H9 (cell line): ENCODE data around the gene TMEM163. TPM values are rescaled to one million over a fixed set of nuclear protein-coding genes. Genes with fewer than 3 reads are reported as not detected.

Source experiments
- DNase-seq: peaks from one replicate; pipeline ENCODE4 v3.0.0-alpha.2; 2017
- H2AFZ ChIP-seq: one replicate; pipeline ENCODE4 v1.6.1; 2013; ENCODE audit warnings: mild to moderate bottlenecking, low read length, control low read depth, moderate library complexity
- H2AK5ac ChIP-seq: 2 replicates; pipeline ENCODE4 v1.6.1; 2013; ENCODE audit warnings: low read length, control low read depth, mixed read lengths; ENCODE audit not compliant: insufficient read length
- H2BK120ac ChIP-seq: one replicate; pipeline ENCODE4 v1.6.1; 2013; ENCODE audit warnings: low read depth, mild to moderate bottlenecking, low read length, control low read depth, inconsistent platforms; ENCODE audit not compliant: poor library complexity, severe bottlenecking
- H2BK12ac ChIP-seq: 2 replicates; pipeline ENCODE4 v1.6.1; 2013; ENCODE audit warnings: low read length, control low read depth, mixed read lengths, low read depth; ENCODE audit not compliant: insufficient read length
- H2BK15ac ChIP-seq: 2 replicates; pipeline ENCODE4 v1.6.1; 2013; ENCODE audit warnings: low read depth, low read length, control low read depth
- H2BK20ac ChIP-seq: one replicate; pipeline ENCODE4 v1.6.1; 2013; ENCODE audit warnings: low read depth, mild to moderate bottlenecking, low read length, control low read depth, inconsistent platforms; ENCODE audit not compliant: poor library complexity, severe bottlenecking
- H2BK5ac ChIP-seq: 2 replicates; pipeline ENCODE4 v1.6.1; 2013; ENCODE audit warnings: low read length, control low read depth, mixed read lengths; ENCODE audit not compliant: insufficient read length
- H3K14ac ChIP-seq: 2 replicates; pipeline ENCODE4 v1.6.1; 2013; ENCODE audit warnings: low read length, control low read depth; ENCODE audit not compliant: insufficient read depth
- H3K18ac ChIP-seq: 2 replicates; pipeline ENCODE4 v1.6.1; 2013; ENCODE audit warnings: low read depth, mild to moderate bottlenecking, mixed read lengths, low read length, control low read depth; ENCODE audit not compliant: insufficient read length
- H3K23ac ChIP-seq: 2 replicates; pipeline ENCODE4 v1.6.1; 2013; ENCODE audit warnings: low read length, control low read depth, mixed read lengths, low read depth; ENCODE audit not compliant: insufficient read length
- H3K23me2 ChIP-seq: 2 replicates; pipeline ENCODE4 v1.6.1; 2013; ENCODE audit warnings: low read depth, mild to moderate bottlenecking, mixed read lengths, low read length, control low read depth; ENCODE audit not compliant: insufficient read length, poor library complexity, severe bottlenecking
- H3K27ac ChIP-seq: 2 replicates; pipeline ENCODE4 v1.5.1; 2013; ENCODE audit warnings: low read length, control low read depth, mixed read lengths, low read depth; ENCODE audit not compliant: insufficient read length
- H3K27me3 ChIP-seq: 2 replicates; pipeline ENCODE4 v1.6.1; 2013; ENCODE audit warnings: low read length, control low read depth, inconsistent platforms; ENCODE audit not compliant: insufficient read depth
- H3K4ac ChIP-seq: 2 replicates; pipeline ENCODE4 v1.6.1; 2013; ENCODE audit warnings: low read depth, mild to moderate bottlenecking, control low read depth, inconsistent platforms, low read length, moderate library complexity
- H3K4me1 ChIP-seq: 2 replicates; pipeline ENCODE4 v1.6.1; 2013; ENCODE audit warnings: low read length, control low read depth, inconsistent platforms; ENCODE audit not compliant: insufficient read depth
- H3K4me2 ChIP-seq: 2 replicates; pipeline ENCODE4 v1.6.1; 2013; ENCODE audit warnings: low read length, control low read depth, mixed read lengths; ENCODE audit not compliant: insufficient read length, insufficient read depth
- H3K56ac ChIP-seq: 2 replicates; pipeline ENCODE4 v1.6.1; 2013; ENCODE audit warnings: low read depth, mild to moderate bottlenecking, mixed read lengths, low read length, control low read depth; ENCODE audit not compliant: insufficient read length
- H3K79me1 ChIP-seq: 2 replicates; pipeline ENCODE4 v1.6.1; 2013; ENCODE audit warnings: low read depth, mild to moderate bottlenecking, moderate library complexity, low read length, control low read depth, inconsistent platforms; ENCODE audit not compliant: insufficient read depth, poor library complexity, severe bottlenecking
- H3K79me2 ChIP-seq: 2 replicates; pipeline ENCODE4 v1.6.1; 2013; ENCODE audit warnings: low read length, control low read depth, inconsistent platforms; ENCODE audit not compliant: insufficient read depth
- H3K9ac ChIP-seq: 2 replicates; pipeline ENCODE4 v1.6.1; 2013; ENCODE audit warnings: low read length, control low read depth, mixed read lengths; ENCODE audit not compliant: insufficient read length; ENCODE audit errors: extremely low read depth
- H3K9me3 ChIP-seq: one replicate; pipeline ENCODE4 v1.6.1; 2013; ENCODE audit warnings: low read depth, low read length, inconsistent platforms; ENCODE audit not compliant: control insufficient read depth
- H3T11ph ChIP-seq: one replicate; pipeline ENCODE4 v1.6.1; 2013; ENCODE audit warnings: mild to moderate bottlenecking, low read length, control low read depth, inconsistent platforms
- H4K20me1 ChIP-seq: one replicate; pipeline ENCODE4 v1.6.1; 2013; ENCODE audit not compliant: control insufficient read depth, insufficient read length, insufficient read depth
- H4K5ac ChIP-seq: 2 replicates; pipeline ENCODE4 v1.6.1; 2013; ENCODE audit warnings: low read depth, mild to moderate bottlenecking, mixed read lengths, low read length, control low read depth; ENCODE audit not compliant: insufficient read length
- H4K8ac ChIP-seq: replicated peaks from 2 replicates; pipeline ENCODE4 v1.6.1; 2013; ENCODE audit warnings: low read length, control low read depth, mixed read lengths, low read depth; ENCODE audit not compliant: insufficient read length
- H4K91ac ChIP-seq: 2 replicates; pipeline ENCODE4 v1.6.1; 2013; ENCODE audit warnings: low read depth, mild to moderate bottlenecking, moderate library complexity, mixed read lengths, low read length, control low read depth; ENCODE audit not compliant: insufficient read length
- H3K27ac Mint-ChIP-seq, 3 experiments: 2 replicates in 2 of 3; 3 replicates in 1 of 3; pipeline ENCODE4 v1.8.0; 2020 to 2021; ENCODE audit warnings: mixed read lengths in 3 of 3, mild to moderate bottlenecking in 1 of 3, moderate library complexity in 1 of 3
- H3K27me3 Mint-ChIP-seq: 2 replicates; pipeline ENCODE4 v1.8.0; 2021; ENCODE audit warnings: low read depth, mild to moderate bottlenecking, moderate library complexity, mixed read lengths
- H3K36me3 Mint-ChIP-seq, 3 experiments: 2 replicates in 2 of 3; 3 replicates in 1 of 3; pipeline ENCODE4 v1.8.0; 2020 to 2021; ENCODE audit warnings: low read depth in 3 of 3, mixed read lengths in 3 of 3; ENCODE audit not compliant: insufficient read depth in 1 of 3
- H3K4me1 Mint-ChIP-seq, 2 experiments: 2 replicates each; pipeline ENCODE4 v1.8.0; 2020; ENCODE audit warnings: mixed read lengths in 2 of 2
- H3K4me3 Mint-ChIP-seq, 2 experiments: 2 replicates in 1 of 2; 3 replicates in 1 of 2; pipeline ENCODE4 v1.8.0; 2020 to 2021; ENCODE audit warnings: mild to moderate bottlenecking in 2 of 2, mixed read lengths in 2 of 2, moderate library complexity in 1 of 2
- H3K9me3 Mint-ChIP-seq, 2 experiments: 2 replicates in 1 of 2; 3 replicates in 1 of 2; pipeline ENCODE4 v1.8.0; 2020; ENCODE audit warnings: mild to moderate bottlenecking in 2 of 2, mixed read lengths in 2 of 2, moderate library complexity in 1 of 2
- CTCF ChIP-seq: fragments of 200-600 bp; sonication (generic); conservative IDR thresholded peaks from 3 replicates; pipeline ENCODE4 v1.8.0; 2021; ENCODE audit warnings: antibody characterized with exemption, mild to moderate bottlenecking
- WGBS: extraction: QIAGEN DNeasy Blood & Tissue Kit; methylation state at CpG from one replicate; pipeline ENCODE4 v1.1.7; 2013; ENCODE audit warnings: missing lambda C conversion rate, low lambda C conversion rate, mixed read lengths; ENCODE audit not compliant: insufficient read length; ENCODE audit errors: extremely low coverage; 5-methylcytosine and 5-hydroxymethylcytosine counted together
- total RNA-seq: library from RNA; stranded (reverse); gene quantifications from 2 replicates; pipeline ENCODE4 v1.2.1, GENCODE V29; 2021

TMEM163 gene
- total RNA-seq, 1 experiment from 2014 or later, result 0.39 TPM

DNA sequence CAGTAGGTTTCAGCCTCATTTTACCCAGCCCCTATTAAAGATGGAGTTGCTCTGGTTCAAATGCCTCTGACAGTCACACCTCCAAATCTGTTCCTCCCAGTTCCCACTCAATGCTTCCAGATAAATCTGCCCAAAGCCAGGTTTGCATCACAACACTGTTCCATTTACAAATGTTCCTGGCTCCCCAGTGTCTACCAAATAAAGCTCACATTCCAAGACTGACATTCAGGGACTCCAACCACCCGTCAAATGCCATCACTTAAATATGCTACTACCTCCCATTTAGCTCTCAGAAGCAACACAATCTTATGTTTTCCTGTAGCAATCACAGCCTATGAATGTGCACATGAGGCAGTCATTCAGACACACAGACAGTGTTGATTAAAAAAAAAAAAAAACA is 127.3 kb downstream of the TMEM163 start:
- peaks cover 4% of the 10 kb centered on the region; the same call in 1 of the 2 replicates for H3K27me3 Mint-ChIP-seq
- Histone ChIP-seq H2BK5ac (no peak overlapping the region), H3K27ac (no peak overlapping the region), H4K5ac (no peak overlapping the region), H3K9ac (no peak overlapping the region), H3K23me2 (no peaks in the 10 kb centered on the region), H3K23ac (no peak overlapping the region), H3K79me1 (no peaks in the 10 kb centered on the region), H3K27me3 (no peaks in the 10 kb centered on the region), H2AFZ (no peak overlapping the region), H3K9me3 (peaks cover 13% of the 10 kb centered on the region), H3K4me2 (no peak overlapping the region), H4K91ac (no peak overlapping the region), H3K56ac (no peak overlapping the region), H3K4me1 (no peaks in the 10 kb centered on the region; the same call in 1 of the 2 replicates), H3K79me2 (no peaks in the 10 kb centered on the region), H2BK20ac (no peak overlapping the region), H3K14ac (no peak overlapping the region), H2BK12ac (no peak overlapping the region), H2AK5ac (no peak overlapping the region), H2BK15ac (no peak overlapping the region), H3T11ph (no peak overlapping the region), H4K20me1 (no peaks in the 10 kb centered on the region), H2BK120ac (no peak overlapping the region), H4K8ac (no peak overlapping the region), H3K4ac (no peak overlapping the region), H3K18ac (no peak overlapping the region)
- H3K9me3 Mint-ChIP-seq, result peaks cover 30 to 35% of the 10 kb centered on the region in 2 experiments
- WGBS, result no CpG with 5 or more reads among the region's 1 CpG
- no peak for TF ChIP-seq CTCF
- no peak overlapping the region for H3K4me3 Mint-ChIP-seq
- peaks cover 15 to 32% (median 29%) of the 10 kb centered on the region in 3 experiments for H3K36me3 Mint-ChIP-seq
- H3K4me1 Mint-ChIP-seq, result peaks cover 23 to 25% of the 10 kb centered on the region in 2 experiments
- H3K27ac Mint-ChIP-seq, result peak overlapping the region in 2 of 3 experiments; percentile 80 to 94; a peak in 4 of 7 replicates
- no peak for DNase-seq
